ENCODE data around the gene LRIT3.
"Not testable (repeated sequence)": the region's sequence is repeated elsewhere in the genome, so short reads cannot be mapped to it uniquely, and the experiment has no call there.

LRIT3 gene

GRCh38 chr4:109873791-109874514, 26.0 kb downstream of the LRIT3 start:
- H3K4me3 ChIP-seq (ENCODE audit: low read depth, low read length) = no peak overlapping the region
- CTCF ChIA-PET = no interaction called here
- no peak for TF ChIP-seq CTCF (IDR thresholded peaks at IDR 0.05; ENCODE audit: insufficient read depth, low read length, missing control alignments)
- no peak for DNase-seq (ENCODE audit: low read depth, low spot score)
- POLR2A ChIA-PET = no interaction called here

GRCh38 chr4:109875106-109875505, 27.2 kb downstream of the LRIT3 start:
- no peak overlapping the region for H3K4me3 ChIP-seq (ENCODE audit: low read depth, low read length)
- POLR2A ChIA-PET = no interaction called here
- CTCF ChIA-PET = no interaction called here
- TF ChIP-seq CTCF (IDR thresholded peaks at IDR 0.05; ENCODE audit: insufficient read depth, low read length, missing control alignments) = no peak
- no peak for DNase-seq (ENCODE audit: low read depth, low spot score)

- DNase-seq (ENCODE audit: low read depth, low spot score); H3K4me3 ChIP-seq (ENCODE audit: low read depth, low read length); CTCF ChIA-PET; POLR2A ChIA-PET: not testable (repeated sequence)
Measured at GRCh38 chr4:109875553-109875952, 27.6 kb downstream of the LRIT3 start.

- H3K4me3 ChIP-seq (ENCODE audit: low read depth, low read length) = no peak overlapping the region
- no peak for TF ChIP-seq CTCF (IDR thresholded peaks at IDR 0.05; ENCODE audit: insufficient read depth, low read length, missing control alignments)
- no peak for DNase-seq (ENCODE audit: low read depth, low spot score)
- CTCF ChIA-PET = interaction anchor here (1.1 kb wide), 1 partner anchor 15 kb away, joined by 3 read pairs; no protein-coding TSS in a partner anchor
- POLR2A ChIA-PET = no interaction called here
Measured at GRCh38 chr4:109876634-109877265, 28.8 kb downstream of the LRIT3 start.

GRCh38 chr4:109877400-109877799, 29.5 kb downstream of the LRIT3 start:
- no peak overlapping the region for H3K4me3 ChIP-seq (ENCODE audit: low read depth, low read length)
- no peak for TF ChIP-seq CTCF (IDR thresholded peaks at IDR 0.05; ENCODE audit: insufficient read depth, low read length, missing control alignments)
- no peak for DNase-seq (ENCODE audit: low read depth, low spot score)
- ChIA-PET POLR2A (no interaction called here), CTCF (interaction anchor here (1.1 kb wide), 1 partner anchor 16 kb away, joined by 3 read pairs; no protein-coding TSS in a partner anchor)

GRCh38 chr4:109878355-109878754, 30.4 kb downstream of the LRIT3 start:
- ChIA-PET CTCF (interaction anchor here (1.3 kb wide), 1 partner anchor 12 kb away, joined by 3 read pairs; no protein-coding TSS in a partner anchor), POLR2A (no interaction called here)
- no peak for DNase-seq (ENCODE audit: low read depth, low spot score)
- TF ChIP-seq CTCF (IDR thresholded peaks at IDR 0.05; ENCODE audit: insufficient read depth, low read length, missing control alignments) = no peak
- no peak overlapping the region for H3K4me3 ChIP-seq (ENCODE audit: low read depth, low read length)
